GM12801 (cell line): ENCODE data around the gene PIK3AP1.

Experiments
- CTCF ChIP-seq: IDR thresholded peaks from one replicate; pipeline ENCODE4 v1.5.1; 2011; ENCODE audit warnings: control low read depth; ENCODE audit not compliant: insufficient read length; ENCODE audit errors: extremely low read depth

PIK3AP1 gene

GRCh38 chr10:96683710-96684109 lies 36.6 kb downstream of the PIK3AP1 start:
- no peak for TF ChIP-seq CTCF

GRCh38 chr10:96683065-96683464 lies 37.2 kb downstream of the PIK3AP1 start:
- no peak for TF ChIP-seq CTCF

- no peak for TF ChIP-seq CTCF
Observed at GRCh38 chr10:96681524-96681923, 38.8 kb downstream of the PIK3AP1 start.

GRCh38 chr10:96678725-96679124 lies 41.6 kb downstream of the PIK3AP1 start:
- no peak for TF ChIP-seq CTCF

- TF ChIP-seq CTCF: no peak
Observed at GRCh38 chr10:96676272-96677112, 43.8 kb downstream of the PIK3AP1 start.

- TF ChIP-seq CTCF: no peak
Observed at GRCh38 chr10:96675846-96676245, 44.5 kb downstream of the PIK3AP1 start.

GRCh38 chr10:96673318-96674099 lies 46.8 kb downstream of the PIK3AP1 start:
- TF ChIP-seq CTCF: no peak
